HepG2 (cell line): ENCODE data around the gene ANKUB1.

Source experiments
- CAMTA2 ChIP-seq: sonication (generic); formaldehyde crosslinking; IDR thresholded peaks from 2 replicates; pipeline ENCODE4 v1.4.0; 2020; ENCODE audit warnings: mild to moderate bottlenecking, missing genetic modification reagents, borderline replicate concordance
- KAT2B ChIP-seq: fragments of 150-350 bp; IDR thresholded peaks from 2 replicates; pipeline ENCODE4 v1.6.1; 2014; ENCODE audit warnings: low read depth, low read length, borderline replicate concordance

GRCh38 chr3:149736953-149737205 is 55.5 kb downstream of the ANKUB1 start:
- TF ChIP-seq KAT2B (no peak), CAMTA2 (no peak)
